B cell (primary cell): ENCODE measurements around the gene MGST2. TPM values are rescaled to one million over a fixed set of nuclear protein-coding genes. Genes with fewer than 3 reads are reported as not detected.

Source experiments
- ATAC-seq: fragments of 200-7000 bp; cut with Tn5 transposase; one replicate; pipeline ENCODE4 v1.10.0; 2021; ENCODE audit warnings: low read depth, mild to moderate bottlenecking, moderate number of reproducible peaks, moderate library complexity
- CTCF ChIA-PET: fragments of 350-600 bp; sonication (Branson Sonifier 250); formaldehyde crosslinking; loops from one replicate; lab custom pipeline; 2021; ENCODE audit warnings: antibody characterized with exemption, inconsistent platforms; lab: Charles Lee
- POLR2A ChIA-PET: fragments of 350-600 bp; sonication (Branson Sonifier 250); formaldehyde crosslinking; loops from one replicate; lab custom pipeline; 2021; ENCODE audit warnings: antibody characterized with exemption; lab: Charles Lee
- DNase-seq: peaks from one replicate; pipeline ENCODE4 v3.0.0; 2013
- H2AFZ ChIP-seq: 2 replicates; pipeline ENCODE4 v1.6.1; 2012; ENCODE audit warnings: mild to moderate bottlenecking, low read depth, low read length; ENCODE audit not compliant: insufficient read depth, poor library complexity, severe bottlenecking
- H3K27ac ChIP-seq, 2 donors: 1 replicate in 1 of 2; 2 replicates in 1 of 2; pipeline ENCODE4 v1.5.1; 2012 to 2013; ENCODE audit warnings: low read length in 2 of 2, mild to moderate bottlenecking in 2 of 2, moderate library complexity in 1 of 2
- H3K27me3 ChIP-seq, 4 experiments: fragments of 200-600 bp in 1 of 4; sonication (generic) in 1 of 4; replicated peaks in 1 of 4; 1 replicate in 2 of 4; 2 replicates in 2 of 4; pipeline versions ENCODE4 v1.6.1 to v1.7.0; 2013 to 2016; ENCODE audit warnings: low read length in 3 of 4, mild to moderate bottlenecking in 2 of 4, mixed read lengths in 1 of 4, moderate library complexity in 1 of 4; ENCODE audit not compliant: insufficient read depth in 4 of 4, control insufficient read depth in 3 of 4; ENCODE audit errors: control extremely low read depth in 1 of 4
- H3K36me3 ChIP-seq, 2 experiments: replicated peaks in 1 of 2; 1 replicate in 1 of 2; 2 replicates in 1 of 2; pipeline versions ENCODE4 v1.6.1 to v1.7.1; 2013; ENCODE audit warnings: low read length in 1 of 2; ENCODE audit not compliant: insufficient read depth in 2 of 2, control insufficient read depth in 1 of 2; ENCODE audit errors: control extremely low read depth in 1 of 2, extremely low read depth in 1 of 2
- H3K4me1 ChIP-seq, 2 donors: fragments of 200-600 bp in 1 of 2; sonication (generic) in 1 of 2; 1 replicate in 1 of 2; 2 replicates in 1 of 2; pipeline versions ENCODE4 v1.5.1 to v1.6.1; 2013 to 2017; ENCODE audit warnings: low read length in 2 of 2; ENCODE audit not compliant: control insufficient read depth in 2 of 2, insufficient read depth in 2 of 2
- H3K4me2 ChIP-seq: replicated peaks from 2 replicates; pipeline ENCODE3; 2012; ENCODE audit warnings: mild to moderate bottlenecking, low read depth, low read length; ENCODE audit not compliant: poor library complexity, severe bottlenecking
- H3K4me3 ChIP-seq, 5 experiments: fragments of 200-600 bp in 1 of 5; sonication (generic) in 1 of 5; 1 replicate in 3 of 5; 2 replicates in 2 of 5; pipeline versions ENCODE4 v1.5.1 to v1.7.0; 2011 to 2016; ENCODE audit warnings: low read length in 4 of 5, mild to moderate bottlenecking in 4 of 5, low read depth in 2 of 5, control low read depth in 1 of 5, moderate library complexity in 1 of 5; ENCODE audit not compliant: insufficient read depth in 1 of 5; ENCODE audit errors: control extremely low read depth in 1 of 5, extremely low read depth in 1 of 5
- H3K79me2 ChIP-seq: fragments of 200-600 bp; sonication (generic); one replicate; pipeline ENCODE4 v1.6.0; 2016; ENCODE audit warnings: low read length; ENCODE audit not compliant: control insufficient read depth, insufficient read depth
- H3K9ac ChIP-seq: fragments of 200-600 bp; sonication (generic); 2 replicates; pipeline ENCODE4 v1.6.1; 2017; ENCODE audit warnings: mild to moderate bottlenecking, low read length, moderate library complexity
- H3K9me3 ChIP-seq, 3 donors: one replicate each; pipeline versions ENCODE4 v1.6.1 to v1.7.1; 2013; ENCODE audit warnings: low read length in 2 of 3; ENCODE audit not compliant: control insufficient read depth in 2 of 3, insufficient read depth in 1 of 3; ENCODE audit errors: control extremely low read depth in 1 of 3
- H4K20me1 ChIP-seq: 2 replicates; pipeline ENCODE4 v1.6.0; 2012; ENCODE audit warnings: mild to moderate bottlenecking, low read length; ENCODE audit not compliant: insufficient read depth, control insufficient read depth, poor library complexity, severe bottlenecking
- H3K27ac Mint-ChIP-seq: one replicate; pipeline ENCODE4 v1.8.0; 2021; ENCODE audit warnings: mixed read lengths
- H3K27me3 Mint-ChIP-seq: one replicate; pipeline ENCODE4 v1.8.0; 2021; ENCODE audit warnings: mixed read lengths
- H3K4me1 Mint-ChIP-seq: one replicate; pipeline ENCODE4 v1.8.0; 2021; ENCODE audit warnings: mixed read lengths
- H3K4me3 Mint-ChIP-seq: one replicate; pipeline ENCODE4 v1.8.0; 2021; ENCODE audit warnings: mixed read lengths
- H3K9me3 Mint-ChIP-seq: one replicate; pipeline ENCODE4 v1.8.0; 2022; ENCODE audit warnings: mixed read lengths; ENCODE audit not compliant: insufficient read depth
- EZH2 ChIP-seq: IDR thresholded peaks from 2 replicates; pipeline ENCODE4 v1.6.1; 2012; ENCODE audit warnings: borderline replicate concordance, low read depth, mild to moderate bottlenecking, moderate library complexity, low read length; ENCODE audit not compliant: insufficient read depth, poor library complexity, severe bottlenecking
- WGBS: methylation state at CpG from one replicate; pipeline ENCODE4 v1.1.5; 2013; ENCODE audit warnings: missing lambda C conversion rate; ENCODE audit not compliant: insufficient coverage; 5-methylcytosine and 5-hydroxymethylcytosine counted together
- intact Hi-C: fragments of 100-400 bp; cut with micrococcal nuclease; formaldehyde crosslinking; loops from one replicate; pipeline ENCODE4 v1.10.0; 2022
- polyA plus RNA-seq: library from polyadenylated mRNA; depleted of rRNA; stranded (reverse); fragments of >200 nt; gene quantifications from 2 replicates; pipeline ENCODE4 v1.2.3, GENCODE V29; 2012
- total RNA-seq, 2 donors: library from RNA; stranded (reverse); fragments of 120-200 nt in 1 of 2; gene quantifications; 1 replicate in 1 of 2; 2 replicates in 1 of 2; pipeline versions ENCODE4 v1.2.3 to v1.2.4, GENCODE V29; 2013 to 2022
- TF ChIP-seq, protein P1 (sequence below): fragments of 200-600 bp; IDR thresholded peaks from one replicate; pipeline ENCODE4 v1.8.0; 2022; ENCODE audit warnings: antibody characterized with exemption, mild to moderate bottlenecking

The MGST2 gene
- total and polyA plus RNA-seq, 2 donors (not counting 1 experiment from before 2014, with no cell fraction given) = 0.81 to 3.4 TPM

DNA sequence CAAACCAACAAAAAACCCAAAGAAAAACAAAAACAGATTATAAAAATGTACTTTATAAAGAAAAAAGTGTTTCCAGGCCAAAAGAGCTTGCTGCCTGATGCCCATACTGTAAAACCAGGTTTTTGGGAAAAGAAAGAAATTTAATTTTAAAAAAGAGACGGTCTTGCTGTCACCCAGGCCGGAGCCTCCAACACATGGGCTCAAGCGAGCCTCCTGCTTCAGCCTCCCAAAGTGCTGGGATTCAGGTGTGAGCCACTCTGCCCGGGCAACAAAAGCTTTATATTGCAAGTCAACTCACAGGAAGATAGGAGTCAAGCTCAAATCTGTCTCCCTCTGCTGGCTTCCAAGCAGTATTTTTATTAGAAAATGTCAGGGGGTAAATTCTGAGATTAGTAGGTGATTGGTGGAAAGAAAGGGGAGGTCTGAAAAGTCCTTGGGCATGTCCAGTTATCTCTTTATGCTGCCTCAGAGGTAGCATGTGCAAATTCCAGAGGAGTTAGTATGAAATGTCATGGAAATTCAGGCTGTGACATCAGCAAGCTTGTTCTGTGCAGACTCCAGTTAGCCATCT, 39.4 kb downstream of the MGST2 start:
- H3K27ac ChIP-seq = no peak overlapping the region
- peaks cover 0 to 3% (median 0%) of the 10 kb centered on the region in 3 donors for H3K9me3 ChIP-seq
- peaks cover 0 to under 1% of the 10 kb centered on the region in 2 experiments for H3K36me3 ChIP-seq
- no peak overlapping the region for H3K4me3 Mint-ChIP-seq
- ChIA-PET POLR2A (no interaction called here), CTCF (interaction anchor here (0.7 to 1.0 kb wide), 2 partner anchors 16 to 30 kb away, joined by 3 read pairs; no protein-coding TSS in a partner anchor)
- no peaks in the 10 kb centered on the region for H3K9me3 Mint-ChIP-seq
- no peaks in the 10 kb centered on the region for H3K27me3 ChIP-seq
- no peak for ATAC-seq
- no peaks in the 10 kb centered on the region for H3K4me1 ChIP-seq
- no peaks in the 10 kb centered on the region for H3K79me2 ChIP-seq
- no peak overlapping the region for H3K4me3 ChIP-seq
- 100% methylated on average over 3 of the region's 4 CpGs for WGBS
- DNase-seq = no peak
- TF ChIP-seq, protein P1, sequence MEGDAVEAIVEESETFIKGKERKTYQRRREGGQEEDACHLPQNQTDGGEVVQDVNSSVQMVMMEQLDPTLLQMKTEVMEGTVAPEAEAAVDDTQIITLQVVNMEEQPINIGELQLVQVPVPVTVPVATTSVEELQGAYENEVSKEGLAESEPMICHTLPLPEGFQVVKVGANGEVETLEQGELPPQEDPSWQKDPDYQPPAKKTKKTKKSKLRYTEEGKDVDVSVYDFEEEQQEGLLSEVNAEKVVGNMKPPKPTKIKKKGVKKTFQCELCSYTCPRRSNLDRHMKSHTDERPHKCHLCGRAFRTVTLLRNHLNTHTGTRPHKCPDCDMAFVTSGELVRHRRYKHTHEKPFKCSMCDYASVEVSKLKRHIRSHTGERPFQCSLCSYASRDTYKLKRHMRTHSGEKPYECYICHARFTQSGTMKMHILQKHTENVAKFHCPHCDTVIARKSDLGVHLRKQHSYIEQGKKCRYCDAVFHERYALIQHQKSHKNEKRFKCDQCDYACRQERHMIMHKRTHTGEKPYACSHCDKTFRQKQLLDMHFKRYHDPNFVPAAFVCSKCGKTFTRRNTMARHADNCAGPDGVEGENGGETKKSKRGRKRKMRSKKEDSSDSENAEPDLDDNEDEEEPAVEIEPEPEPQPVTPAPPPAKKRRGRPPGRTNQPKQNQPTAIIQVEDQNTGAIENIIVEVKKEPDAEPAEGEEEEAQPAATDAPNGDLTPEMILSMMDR = no peak
- TF ChIP-seq EZH2 = no peak
- no peaks in the 10 kb centered on the region for H3K4me1 Mint-ChIP-seq
- no peak overlapping the region for H3K9ac ChIP-seq
- no peak overlapping the region for H2AFZ ChIP-seq
- H3K27ac Mint-ChIP-seq = no peak overlapping the region
- no peaks in the 10 kb centered on the region for H4K20me1 ChIP-seq
- intact Hi-C loops = no loop called here
- no peaks in the 10 kb centered on the region for H3K27me3 Mint-ChIP-seq
- H3K4me2 ChIP-seq = no peak overlapping the region

GRCh38 chr4:139709660-139710059, 44.0 kb downstream of the MGST2 start:
- CTCF ChIA-PET = no interaction called here
- no peaks in the 10 kb centered on the region for H3K4me1 Mint-ChIP-seq
- no peak for ATAC-seq

More at GRCh38 chr4:139709660-139710059, 44.0 kb downstream of the MGST2 start:
- Histone ChIP-seq H3K4me2 (no peak overlapping the region), H2AFZ (no peak overlapping the region), H3K27me3 (no peaks in the 10 kb centered on the region), H3K36me3 (peaks cover 0 to 1% of the 10 kb centered on the region in 2 experiments), H3K9ac (no peak overlapping the region), H4K20me1 (no peaks in the 10 kb centered on the region), H3K4me3 (no peak overlapping the region), H3K9me3 (peaks cover 0 to 3% (median 0%) of the 10 kb centered on the region in 3 donors), H3K79me2 (no peaks in the 10 kb centered on the region), H3K27ac (no peak overlapping the region), H3K4me1 (no peaks in the 10 kb centered on the region)
- TF ChIP-seq, protein P1 = no peak
- no peak for TF ChIP-seq EZH2
- Mint-ChIP-seq H3K27me3 (no peaks in the 10 kb centered on the region), H3K9me3 (no peaks in the 10 kb centered on the region), H3K27ac (no peak overlapping the region), H3K4me3 (no peak overlapping the region)
- POLR2A ChIA-PET = no interaction called here
- DNase-seq = no peak
- no CpG with 5 or more reads among the region's 1 CpG for WGBS
- intact Hi-C loops = no loop called here
